WERI-Rb-1 (cell line): ENCODE results near the gene MOCOS.

Source experiments
- DNase-seq: peaks from one replicate; pipeline ENCODE4 v3.0.0-alpha.2; 2020
- H3K27ac ChIP-seq: fragments of 250-450 bp; sonication (Bioruptor Pico); 2 replicates; pipeline ENCODE4 v1.5.1; 2020; ENCODE audit warnings: mild to moderate bottlenecking, moderate library complexity
- H3K27me3 ChIP-seq: fragments of 250-450 bp; sonication (Bioruptor Pico); 2 replicates; pipeline ENCODE4 v1.5.1; 2021; ENCODE audit warnings: mild to moderate bottlenecking, low read depth, moderate library complexity; ENCODE audit not compliant: insufficient read depth, severe bottlenecking
- H3K36me3 ChIP-seq: fragments of 250-450 bp; sonication (Bioruptor Pico); 2 replicates; pipeline ENCODE4 v1.5.1; 2020; ENCODE audit warnings: mild to moderate bottlenecking, moderate library complexity
- H3K4me3 ChIP-seq: 2 replicates; pipeline ENCODE4 v1.5.1; 2011; ENCODE audit warnings: low read depth, mild to moderate bottlenecking, control low read depth, low read length
- H3K9me3 ChIP-seq: fragments of 250-450 bp; sonication (Bioruptor Pico); 2 replicates; pipeline ENCODE4 v1.5.1; 2021; ENCODE audit warnings: mild to moderate bottlenecking, moderate library complexity; ENCODE audit not compliant: severe bottlenecking
- CTCF ChIP-seq: IDR thresholded peaks from 2 replicates; pipeline ENCODE4 v1.5.1; 2011; ENCODE audit warnings: low read depth, mild to moderate bottlenecking, control low read depth, inconsistent platforms, low read length

MOCOS gene

GRCh38 chr18:36299015-36299414 is 111.7 kb downstream of the MOCOS start:
- no peak for TF ChIP-seq CTCF
- DNase-seq: no peak
- H3K27me3 ChIP-seq: peaks cover 3% of the 10 kb centered on the region
- H3K36me3 ChIP-seq: no peaks in the 10 kb centered on the region
- H3K9me3 ChIP-seq: no peaks in the 10 kb centered on the region
- H3K27ac ChIP-seq: no peak overlapping the region
- no peak overlapping the region for H3K4me3 ChIP-seq

DNA sequence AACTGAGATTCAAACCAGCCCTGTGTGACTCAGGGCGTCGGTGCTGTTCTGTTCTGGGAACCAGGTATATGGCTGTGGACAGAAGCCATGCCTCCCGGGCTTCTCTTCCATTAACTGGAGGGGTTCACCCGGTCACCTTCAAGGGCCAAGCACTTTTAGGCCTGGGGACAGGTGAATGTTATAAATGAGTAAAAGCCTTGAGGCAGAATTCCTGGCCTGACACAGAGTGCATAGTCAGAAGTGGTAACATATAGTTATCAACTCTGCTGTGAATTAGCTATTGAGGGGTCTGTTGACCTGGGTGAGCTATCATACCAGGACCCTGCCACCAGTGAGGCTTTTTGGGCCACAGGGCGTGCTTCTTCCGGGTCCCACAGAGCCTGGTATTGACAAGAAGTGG is 112.9 kb downstream of the MOCOS start:
- no peak for DNase-seq
- Histone ChIP-seq H3K4me3 (no peak overlapping the region), H3K27me3 (peaks cover 3% of the 10 kb centered on the region), H3K36me3 (no peaks in the 10 kb centered on the region), H3K27ac (no peak overlapping the region), H3K9me3 (no peaks in the 10 kb centered on the region)
- no peak for TF ChIP-seq CTCF

DNA sequence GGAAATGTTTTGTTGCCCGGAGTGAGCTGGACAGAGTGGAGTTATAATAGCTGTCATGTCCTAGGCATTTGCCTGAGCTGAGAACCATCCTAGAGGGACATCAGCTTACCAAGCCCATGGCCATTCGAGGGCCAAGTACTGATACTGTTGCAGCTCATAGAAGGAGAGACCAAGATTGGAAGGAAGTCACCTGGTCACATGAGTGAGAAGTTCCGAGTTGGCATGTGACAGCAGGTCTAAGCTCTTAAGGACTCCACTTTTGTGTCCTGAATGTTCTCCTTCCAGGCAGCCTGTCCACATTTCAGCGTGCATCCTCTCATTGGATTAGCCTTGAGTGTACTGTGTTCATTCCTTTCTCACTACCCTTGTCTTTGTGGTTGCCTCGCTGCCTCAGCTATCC is 114.6 kb downstream of the MOCOS start:
- H3K27ac ChIP-seq: peak overlapping the region; percentile 46
- H3K9me3 ChIP-seq: no peaks in the 10 kb centered on the region
- peak overlapping the region; percentile 15 for H3K4me3 ChIP-seq
- no peak for TF ChIP-seq CTCF
- peak; percentile 61 for DNase-seq
- H3K36me3 ChIP-seq: no peaks in the 10 kb centered on the region
- H3K27me3 ChIP-seq: peaks cover 3% of the 10 kb centered on the region

- no peaks in the 10 kb centered on the region for H3K36me3 ChIP-seq
- 0 out of 2 replicates have a peak, but pooled peaks have one; percentile 1 for TF ChIP-seq CTCF
- peaks cover 3% of the 10 kb centered on the region for H3K27me3 ChIP-seq
- H3K27ac ChIP-seq: peak overlapping the region; percentile 58
- peak; percentile 54 for DNase-seq
- no peak overlapping the region for H3K4me3 ChIP-seq
- H3K9me3 ChIP-seq: no peaks in the 10 kb centered on the region
These were observed 115.4 kb downstream of the MOCOS start for GRCh38 chr18:36302676-36303075.

DNA sequence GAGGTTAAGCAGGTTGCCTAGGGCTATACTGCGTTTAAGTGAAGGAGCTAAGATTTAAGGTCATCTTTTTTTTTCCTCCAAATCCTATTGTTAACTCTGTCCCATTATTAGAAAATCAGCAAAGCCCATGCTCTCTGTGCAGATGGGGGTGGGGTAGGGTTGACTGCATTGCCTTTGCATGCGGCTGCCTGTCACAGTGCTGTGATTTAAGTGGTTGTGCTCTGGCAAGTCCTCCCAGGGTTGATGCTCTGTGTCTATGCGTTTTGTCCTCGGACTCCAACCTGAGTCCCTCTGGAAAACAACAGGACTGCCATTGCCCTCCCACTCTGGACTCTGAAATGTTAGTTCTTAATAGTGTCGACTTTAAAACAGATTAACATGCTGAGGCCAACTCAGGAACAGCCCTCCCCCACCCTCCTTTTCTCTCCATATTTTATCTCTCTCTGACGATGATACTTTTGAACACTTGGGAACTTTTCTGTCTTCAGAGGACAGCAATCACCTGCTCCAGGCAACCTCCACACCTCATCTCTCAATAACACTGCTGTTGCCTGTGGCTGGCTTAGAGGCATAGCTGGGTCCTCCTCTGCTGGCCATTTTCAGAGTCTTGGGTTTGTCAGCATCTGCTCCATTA is 116.0 kb downstream of the MOCOS start:
- no peak overlapping the region for H3K4me3 ChIP-seq
- TF ChIP-seq CTCF: no peak
- DNase-seq: peak; percentile 61
- no peaks in the 10 kb centered on the region for H3K9me3 ChIP-seq
- H3K27me3 ChIP-seq: peaks cover 3% of the 10 kb centered on the region
- H3K36me3 ChIP-seq: no peaks in the 10 kb centered on the region
- peak overlapping the region; percentile 58 for H3K27ac ChIP-seq

GRCh38 chr18:36304723-36305122 is 117.4 kb downstream of the MOCOS start:
- no peak for DNase-seq
- no peak for TF ChIP-seq CTCF
- Histone ChIP-seq H3K4me3 (no peak overlapping the region), H3K27me3 (no peaks in the 10 kb centered on the region), H3K9me3 (no peaks in the 10 kb centered on the region), H3K36me3 (no peaks in the 10 kb centered on the region), H3K27ac (no peak overlapping the region)
